Gastrocnemius medialis (tissue), 4 donors: Measurements from ENCODE around the gene MTCL3.

ENCODE experiments used
- POLR2A ChIP-seq, 2 donors: fragments of 450-650 bp; IDR thresholded peaks; one replicate each; pipeline ENCODE4 v1.6.1; 2017; ENCODE audit warnings: antibody characterized with exemption in 2 of 2, mild to moderate bottlenecking in 2 of 2, moderate library complexity in 2 of 2
- TF ChIP-seq, protein P1 (sequence below), 5 experiments: fragments of 450-650 bp in 3 of 5; fragments of 200-600 bp in 2 of 5; sonication (generic) in 2 of 5; IDR thresholded peaks in 4 of 5; conservative IDR thresholded peaks in 1 of 5; 1 replicate in 4 of 5; 2 replicates in 1 of 5; pipeline ENCODE4 v1.5.1; 2016 to 2019; ENCODE audit warnings: antibody characterized with exemption in 5 of 5, mild to moderate bottlenecking in 3 of 5, moderate library complexity in 3 of 5

DNA sequence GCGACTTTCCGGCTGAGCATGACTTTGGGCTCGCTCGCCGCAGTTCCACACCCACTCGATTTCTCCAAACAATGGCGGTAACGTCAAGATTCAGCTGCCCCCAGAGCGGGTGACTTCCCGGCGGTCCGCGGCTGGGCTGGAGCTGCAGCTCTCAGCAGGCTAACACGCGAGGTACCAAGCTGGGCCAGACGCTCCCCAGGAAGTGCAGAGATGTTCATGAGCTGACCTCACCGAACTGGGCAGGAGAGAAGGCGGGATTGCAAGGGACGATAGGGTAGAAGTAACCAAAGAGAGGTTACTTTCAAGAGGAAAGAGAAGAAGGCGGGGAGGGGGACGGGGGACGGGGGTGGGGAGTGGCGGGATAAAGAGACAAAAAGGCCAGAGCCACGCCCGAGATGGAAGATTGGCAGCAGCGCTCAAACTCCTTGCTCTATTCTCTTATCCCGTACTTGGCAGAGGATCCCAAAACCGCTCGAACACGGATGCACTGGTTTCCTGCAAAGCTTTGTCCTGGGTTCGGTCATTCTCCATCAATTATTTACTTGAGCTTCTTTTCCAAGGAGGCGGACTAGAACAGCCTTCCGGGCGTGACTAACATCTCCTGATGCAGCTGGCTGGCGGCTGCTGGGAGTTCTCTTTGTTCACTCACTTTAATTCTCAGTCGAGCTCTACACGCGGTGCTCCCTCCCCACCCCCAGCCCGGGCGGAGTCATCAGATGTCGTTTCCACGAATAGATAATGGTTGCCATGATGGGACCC, at the start of gene MTCL3:
- TF ChIP-seq, protein P1, sequence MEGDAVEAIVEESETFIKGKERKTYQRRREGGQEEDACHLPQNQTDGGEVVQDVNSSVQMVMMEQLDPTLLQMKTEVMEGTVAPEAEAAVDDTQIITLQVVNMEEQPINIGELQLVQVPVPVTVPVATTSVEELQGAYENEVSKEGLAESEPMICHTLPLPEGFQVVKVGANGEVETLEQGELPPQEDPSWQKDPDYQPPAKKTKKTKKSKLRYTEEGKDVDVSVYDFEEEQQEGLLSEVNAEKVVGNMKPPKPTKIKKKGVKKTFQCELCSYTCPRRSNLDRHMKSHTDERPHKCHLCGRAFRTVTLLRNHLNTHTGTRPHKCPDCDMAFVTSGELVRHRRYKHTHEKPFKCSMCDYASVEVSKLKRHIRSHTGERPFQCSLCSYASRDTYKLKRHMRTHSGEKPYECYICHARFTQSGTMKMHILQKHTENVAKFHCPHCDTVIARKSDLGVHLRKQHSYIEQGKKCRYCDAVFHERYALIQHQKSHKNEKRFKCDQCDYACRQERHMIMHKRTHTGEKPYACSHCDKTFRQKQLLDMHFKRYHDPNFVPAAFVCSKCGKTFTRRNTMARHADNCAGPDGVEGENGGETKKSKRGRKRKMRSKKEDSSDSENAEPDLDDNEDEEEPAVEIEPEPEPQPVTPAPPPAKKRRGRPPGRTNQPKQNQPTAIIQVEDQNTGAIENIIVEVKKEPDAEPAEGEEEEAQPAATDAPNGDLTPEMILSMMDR (IDR thresholded peaks at IDR 0.05 in 4 of 5, conservative IDR thresholded peaks at IDR 0.05 in 1 of 5) = no peak
- no peak for TF ChIP-seq POLR2A (IDR thresholded peaks at IDR 0.05)
